ENCODE results near the gene PTPRJ.
"Not testable (repeated sequence)": the region's sequence is repeated elsewhere in the genome, so short reads cannot be mapped to it uniquely, and the experiment has no call there.

Gene PTPRJ

DNA sequence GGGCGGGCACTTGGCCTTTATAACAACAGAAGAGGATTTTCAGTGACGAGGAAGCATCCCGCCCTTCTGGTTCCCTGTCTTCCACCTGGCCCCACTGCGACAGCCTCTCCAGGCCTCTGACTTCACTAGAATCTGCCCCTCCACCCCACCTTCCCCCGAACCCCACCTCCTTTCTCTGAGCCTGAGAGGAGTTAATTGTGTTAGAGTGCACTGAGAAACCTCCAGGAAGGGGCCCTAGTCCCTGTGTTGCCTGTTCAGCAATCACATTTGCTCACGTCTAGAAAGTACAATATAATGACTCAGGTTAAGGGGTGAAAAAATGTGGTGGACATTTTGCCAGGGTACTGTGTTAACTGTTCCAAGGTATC is 38.8 kb downstream of the PTPRJ start:
- DNase-seq: no peak

DNA sequence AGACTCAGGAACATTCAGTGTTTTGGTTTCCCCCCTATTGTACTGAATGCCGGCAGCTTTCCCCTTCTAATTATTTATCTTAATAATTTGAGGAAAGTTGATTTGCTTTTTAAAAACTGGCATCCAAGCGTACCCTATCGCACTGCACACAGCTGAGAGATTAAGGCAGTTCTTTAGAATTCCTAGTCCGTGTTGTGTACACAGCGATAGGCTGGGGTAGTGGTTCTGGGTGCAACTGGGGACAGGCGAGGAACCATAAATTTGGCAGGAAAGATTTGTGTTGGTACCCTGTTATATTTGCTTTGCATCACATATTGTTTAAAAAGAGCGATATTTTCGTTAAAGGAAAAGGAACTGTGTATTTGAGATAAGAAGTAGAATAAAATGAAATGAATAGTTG is 39.2 kb downstream of the PTPRJ start:
- no peak for DNase-seq

DNA sequence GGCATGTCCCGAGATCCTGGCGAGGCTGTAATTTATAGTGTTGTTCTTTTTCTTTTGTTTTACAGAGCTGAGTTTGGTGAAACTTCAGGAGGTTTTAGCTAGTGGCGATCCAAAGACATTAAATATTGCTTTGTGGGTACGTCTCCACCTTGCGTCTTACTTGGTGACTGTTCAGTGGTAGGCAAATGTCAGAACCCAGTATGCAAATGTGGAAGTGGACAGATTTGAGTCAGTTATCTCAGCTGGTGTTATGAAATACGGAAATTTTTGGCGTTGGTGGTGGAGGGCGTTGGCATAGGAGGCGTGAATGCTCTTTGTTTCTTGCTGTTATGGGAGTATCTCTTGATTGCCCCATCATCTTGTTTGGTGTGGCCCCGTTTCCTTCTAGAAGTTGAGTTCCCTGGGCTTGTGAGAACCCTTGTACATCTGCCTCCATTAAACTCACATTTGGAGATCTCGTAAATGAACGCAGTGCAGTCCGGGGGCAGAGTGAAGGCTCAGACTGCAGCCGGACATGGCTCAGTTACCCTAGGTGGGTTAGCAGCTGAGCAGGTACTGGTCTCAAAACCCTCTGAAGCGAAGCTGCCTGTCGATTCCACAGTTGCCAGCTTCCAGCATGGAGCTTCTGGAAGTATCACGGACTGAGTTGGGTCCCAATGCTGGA is 39.9 kb downstream of the PTPRJ start:
- DNase-seq: no peak

DNA sequence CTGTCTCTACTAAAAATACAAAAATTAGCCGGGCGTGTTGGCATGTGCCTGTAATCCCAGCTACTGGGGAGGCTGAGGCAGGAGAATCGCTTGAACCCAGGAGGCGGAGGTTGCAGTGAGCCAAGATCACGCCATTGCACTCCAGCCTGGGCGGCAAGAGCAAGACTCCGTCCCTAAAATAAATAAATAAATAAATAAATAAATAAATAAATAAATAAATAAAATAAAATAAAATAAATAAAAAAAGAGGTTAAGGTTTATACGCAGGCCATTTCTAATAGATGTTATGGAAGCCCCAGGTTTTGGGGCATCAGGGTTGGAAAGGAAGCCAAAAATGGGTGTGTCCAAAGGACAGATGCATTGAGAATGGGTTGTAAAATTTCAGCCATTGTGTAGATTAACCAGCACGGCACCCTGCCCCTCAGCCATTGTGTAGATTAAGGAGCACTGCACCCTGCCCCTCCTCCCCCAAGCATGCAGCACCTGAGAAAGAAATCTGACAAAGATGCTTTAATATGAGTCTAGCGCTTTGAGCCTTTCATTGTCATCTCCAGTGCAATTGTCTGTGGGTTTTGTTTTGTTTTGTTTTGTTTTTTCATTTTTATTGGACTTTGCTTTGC is 41.0 kb downstream of the PTPRJ start:
- not testable (repeated sequence) for DNase-seq

DNA sequence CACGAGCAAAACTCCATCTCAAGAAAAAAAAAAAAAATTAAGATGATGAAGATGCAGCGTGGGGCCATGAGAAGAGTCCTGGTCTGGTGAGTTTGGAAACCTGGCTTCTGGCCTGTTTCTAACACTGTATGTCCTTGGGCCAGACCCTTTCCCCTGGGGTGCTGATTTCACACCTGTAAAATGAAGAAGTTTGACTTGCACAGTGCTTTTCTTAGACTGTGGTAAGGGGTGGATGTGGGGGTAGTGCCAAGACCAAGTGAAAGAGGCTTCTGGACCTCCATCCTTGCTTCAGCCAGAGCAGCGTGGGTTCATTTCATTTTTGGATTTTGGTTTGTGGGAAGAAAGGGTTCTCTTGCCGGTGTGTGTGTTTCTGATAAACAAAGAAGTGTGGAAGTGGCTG is 42.1 kb downstream of the PTPRJ start:
- no peak for DNase-seq

DNA sequence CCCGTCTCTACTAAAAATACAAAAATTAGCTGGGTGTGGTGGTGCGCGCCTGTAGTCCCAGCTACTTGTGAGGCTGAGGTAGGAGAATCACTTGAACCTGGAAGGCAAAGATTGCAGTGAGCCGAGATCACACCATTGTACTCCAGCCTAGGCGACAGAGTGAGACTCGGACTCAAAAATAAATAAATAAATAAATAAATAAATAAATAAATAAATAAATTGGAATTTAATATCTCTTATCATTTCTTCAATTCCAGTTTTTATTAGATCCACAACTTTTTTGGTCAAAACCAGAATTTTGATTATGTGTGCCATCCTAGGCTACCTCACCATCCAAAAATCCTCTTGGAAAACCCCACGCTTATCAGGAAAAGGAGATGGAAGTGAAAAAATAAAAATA is 43.2 kb downstream of the PTPRJ start:
- DNase-seq: not testable (repeated sequence)

DNA sequence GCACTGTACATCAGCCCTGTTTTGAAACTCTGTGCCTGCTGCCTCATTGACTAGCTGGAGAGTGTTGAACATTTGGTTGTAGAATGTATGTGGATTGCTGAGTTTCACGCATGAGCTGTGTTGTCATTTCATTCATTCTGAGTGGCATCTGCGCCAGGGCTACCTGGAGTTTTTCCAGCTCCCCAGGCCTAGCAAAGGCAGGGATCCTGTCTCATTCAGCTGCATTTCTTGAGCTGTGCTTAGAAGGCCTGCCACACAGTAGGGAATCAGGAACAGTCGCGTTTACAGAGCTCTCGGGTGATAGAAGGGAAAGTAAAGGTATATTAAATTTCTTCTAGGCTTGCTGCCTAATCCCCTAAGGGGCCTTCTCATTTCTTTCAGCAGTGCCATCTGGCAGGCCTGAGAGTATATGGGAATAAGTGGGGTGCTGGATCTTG is 44.3 kb downstream of the PTPRJ start:
- no peak for DNase-seq

DNA sequence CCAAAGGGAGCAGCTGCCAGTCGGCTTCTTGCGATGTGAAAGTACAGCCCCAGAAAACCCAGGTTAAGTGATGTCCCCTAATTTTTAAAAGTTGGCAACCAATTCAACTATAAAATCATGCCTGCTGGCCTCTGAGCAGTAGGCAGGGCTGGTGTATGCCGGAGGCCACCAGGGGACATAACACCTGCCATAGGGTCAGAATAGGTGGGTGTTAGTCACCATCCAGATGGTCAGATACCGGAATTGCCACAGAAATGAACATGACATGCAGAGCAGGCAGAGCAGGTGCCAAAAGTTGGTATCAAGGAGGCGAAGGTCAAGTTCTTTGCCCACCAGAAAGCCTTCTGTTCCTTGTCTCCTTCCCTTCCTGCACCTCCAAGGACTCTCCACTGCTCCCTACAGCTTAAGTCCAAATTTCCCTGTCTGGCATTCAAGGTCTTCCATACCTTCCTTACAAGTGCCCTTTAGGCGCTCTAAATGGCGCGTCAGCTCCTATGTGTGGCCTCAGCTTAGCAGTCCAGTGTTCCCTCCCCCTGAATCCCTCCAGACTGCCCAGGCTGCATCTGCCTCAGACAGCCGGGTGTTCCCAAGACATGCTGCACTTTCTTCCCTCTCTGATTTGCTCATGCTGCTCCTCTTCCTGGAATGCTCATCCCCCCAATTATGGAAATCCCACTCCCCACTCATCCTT is 45.1 kb downstream of the PTPRJ start:
- DNase-seq: no peak

DNA sequence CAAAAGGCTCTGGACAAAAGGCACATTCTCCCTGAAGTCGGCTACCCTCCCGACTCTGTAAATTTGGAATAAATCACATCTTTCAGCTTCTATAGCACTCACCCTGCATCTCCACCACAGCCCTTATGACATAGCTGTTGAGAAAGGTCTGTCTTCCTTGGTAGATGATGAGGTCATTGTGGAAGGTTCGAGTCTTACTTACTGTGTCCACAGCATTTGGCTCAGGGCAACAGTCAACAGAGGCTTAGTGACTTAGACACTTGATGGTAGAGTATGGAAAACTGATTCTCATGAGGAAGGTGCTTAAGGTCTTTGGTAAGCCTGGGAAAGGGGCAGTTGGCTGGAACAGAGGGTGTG is 45.6 kb downstream of the PTPRJ start:
- no peak for DNase-seq

DNA sequence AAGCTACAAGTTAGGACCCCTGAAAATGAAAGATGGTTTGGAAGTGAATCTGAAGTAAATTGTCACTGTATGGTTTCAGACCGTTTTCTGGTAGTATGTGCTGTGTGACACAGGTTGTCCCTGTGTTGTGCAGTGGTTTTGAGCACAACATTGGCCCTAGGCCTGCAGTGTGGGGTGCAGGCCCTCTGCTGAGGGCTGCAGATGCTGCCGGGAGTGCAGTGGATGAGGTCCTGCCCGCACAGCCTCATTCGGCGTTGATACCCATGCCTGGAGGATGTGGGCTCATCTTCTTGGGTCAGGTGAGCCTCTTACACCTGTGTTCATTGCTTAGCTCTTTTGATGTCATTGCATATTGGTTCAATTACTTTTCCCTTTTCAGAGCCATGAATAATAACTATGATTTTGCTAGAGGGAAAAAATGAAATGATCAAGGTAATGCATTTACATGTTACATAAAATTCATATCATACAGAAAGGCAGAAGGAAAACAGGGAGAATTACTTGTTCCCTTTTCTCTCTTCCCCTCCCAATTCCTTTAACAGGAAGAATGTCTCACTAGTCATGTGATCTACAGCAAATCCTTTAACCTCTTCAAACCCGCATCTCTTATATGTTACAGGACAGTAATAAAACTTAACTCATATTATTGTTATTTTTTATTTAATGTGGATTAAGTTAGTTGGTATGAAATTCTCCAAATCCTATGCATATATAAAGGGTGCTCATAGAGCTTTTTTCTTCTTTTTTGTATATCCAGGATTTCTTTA is 48.7 kb downstream of the PTPRJ start:
- no peak for DNase-seq

DNA sequence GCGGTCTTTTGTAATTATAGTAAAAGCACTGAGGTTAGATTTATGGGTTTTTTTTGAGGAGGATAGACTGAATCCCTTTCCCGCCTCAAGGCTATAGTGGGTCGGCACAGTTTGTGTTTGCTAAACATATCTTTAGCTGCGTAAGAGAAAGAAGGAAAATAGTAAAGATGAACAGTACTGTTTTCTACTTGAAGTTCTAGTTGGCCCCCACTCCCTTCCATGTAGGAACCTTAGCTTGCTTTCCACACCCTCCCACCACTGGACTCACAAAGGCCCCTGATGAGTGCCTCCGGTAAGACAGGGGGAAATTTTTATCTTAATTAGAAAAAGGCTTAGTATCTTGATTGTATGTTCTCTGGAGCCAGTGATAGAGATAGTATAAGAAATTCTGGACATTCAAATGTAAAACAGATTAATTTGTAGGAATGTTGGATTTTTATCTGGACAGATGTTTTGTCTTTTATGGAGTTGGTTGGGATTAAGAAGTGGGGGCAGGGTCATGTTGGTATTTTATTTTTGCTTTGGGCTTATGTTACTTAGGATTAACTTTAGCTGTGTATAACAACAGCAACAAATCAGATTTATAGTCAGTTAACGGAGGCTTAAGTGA is 49.4 kb downstream of the PTPRJ start:
- no peak for DNase-seq

DNA sequence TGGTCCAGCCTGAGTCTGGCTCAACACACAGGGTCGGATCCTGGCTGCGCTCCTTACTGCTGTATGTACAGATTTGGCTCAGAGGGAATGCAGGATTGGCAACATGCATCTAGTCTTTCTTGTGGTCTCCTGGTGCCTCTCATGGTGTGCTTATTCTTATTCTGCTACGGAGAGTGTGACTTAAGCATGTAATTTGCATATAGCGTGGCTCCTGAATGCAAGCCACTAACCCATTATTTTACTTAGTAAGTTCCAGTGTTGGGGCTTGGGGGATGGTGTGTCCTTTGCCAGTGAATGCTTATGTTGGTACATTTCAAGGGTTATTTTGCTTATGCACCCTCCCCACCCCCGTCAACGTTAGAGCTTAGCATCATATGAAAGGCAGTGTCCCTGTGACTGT is 51.2 kb downstream of the PTPRJ start:
- DNase-seq: no peak

DNA sequence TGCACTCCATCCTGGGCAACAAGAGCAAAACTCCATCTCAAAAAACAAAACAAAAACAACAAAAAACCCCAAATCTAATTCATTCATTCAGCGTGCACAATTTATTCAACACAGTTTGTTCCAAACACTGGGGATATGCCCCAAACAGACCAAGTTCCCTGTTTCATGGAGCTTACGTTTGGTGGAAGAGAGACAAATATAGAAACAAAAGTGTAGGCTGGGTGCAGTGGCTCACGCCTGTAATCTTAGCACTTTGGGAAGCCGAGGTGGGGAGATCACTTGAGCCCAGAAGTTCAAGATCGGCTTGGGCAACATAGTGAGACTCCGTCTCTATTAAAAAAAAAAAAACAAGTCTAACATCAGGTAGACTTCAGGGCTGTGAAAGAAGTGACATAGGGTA is 52.4 kb downstream of the PTPRJ start:
- no peak for DNase-seq

DNA sequence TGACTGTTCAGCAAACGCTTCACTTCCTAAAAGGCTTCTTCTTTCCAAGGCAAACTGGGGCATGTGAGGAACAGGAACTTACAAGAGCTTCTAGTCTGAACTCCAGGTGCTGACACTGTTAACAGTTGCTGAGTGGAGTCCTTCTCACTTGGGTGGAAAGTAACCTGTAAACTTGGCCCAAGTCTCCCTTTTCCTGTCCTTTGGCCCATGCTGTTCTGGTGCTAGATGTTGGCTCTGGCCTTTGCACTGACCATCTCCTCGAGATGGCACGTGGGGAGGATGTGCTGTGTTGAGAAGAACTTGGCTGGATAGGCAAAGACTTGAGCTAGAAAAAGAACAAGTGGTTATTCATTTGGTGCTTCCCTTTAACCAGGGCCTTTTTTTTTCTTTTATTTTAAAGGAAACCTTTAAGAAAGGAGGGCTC is 53.6 kb downstream of the PTPRJ start:
- DNase-seq: no peak

DNA sequence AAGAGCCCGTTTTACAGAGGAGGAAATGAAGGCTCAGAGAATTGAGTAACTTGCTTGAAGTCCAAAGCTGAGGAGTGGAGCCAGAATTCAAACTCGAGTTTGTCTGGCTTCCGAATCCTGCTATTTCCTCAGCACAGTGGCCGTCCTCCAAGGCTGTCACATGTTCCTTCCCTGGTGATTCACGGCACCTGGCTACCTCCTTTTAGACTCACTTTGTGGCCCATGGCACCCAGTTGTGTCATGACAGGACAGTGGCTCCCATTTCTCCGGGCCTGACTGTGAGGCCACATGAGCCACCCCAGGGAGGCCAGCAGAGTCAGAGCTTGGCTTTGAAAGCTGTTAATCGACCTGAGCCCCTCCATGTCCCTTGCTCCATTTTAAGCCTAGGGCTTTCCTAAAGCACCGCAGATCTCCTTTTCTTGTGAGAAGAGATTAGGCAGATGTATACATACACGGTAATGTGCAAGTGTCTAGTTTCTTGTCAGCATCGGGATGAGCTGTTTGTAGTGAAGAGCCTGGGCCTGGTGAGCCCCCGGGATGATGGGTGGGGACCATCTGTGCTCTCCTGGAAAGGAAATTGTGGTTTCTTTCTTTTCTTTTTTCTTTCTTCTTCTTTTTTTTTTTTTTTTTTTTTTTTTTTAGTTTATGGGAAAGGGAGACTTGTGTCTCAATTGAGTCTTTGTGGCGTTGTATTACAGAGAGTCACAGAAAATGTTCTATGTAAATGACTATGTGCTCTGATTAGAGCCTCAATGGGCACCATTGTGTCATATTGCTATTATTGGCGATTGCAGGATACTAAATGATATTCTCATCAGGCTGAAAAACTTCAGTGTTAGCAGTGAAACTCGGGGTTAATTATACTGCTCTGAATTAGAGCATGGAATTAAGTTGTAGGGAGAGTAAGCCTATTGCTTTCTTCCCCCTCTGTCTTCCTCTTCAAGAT is 54.8 kb downstream of the PTPRJ start:
- no peak for DNase-seq

DNA sequence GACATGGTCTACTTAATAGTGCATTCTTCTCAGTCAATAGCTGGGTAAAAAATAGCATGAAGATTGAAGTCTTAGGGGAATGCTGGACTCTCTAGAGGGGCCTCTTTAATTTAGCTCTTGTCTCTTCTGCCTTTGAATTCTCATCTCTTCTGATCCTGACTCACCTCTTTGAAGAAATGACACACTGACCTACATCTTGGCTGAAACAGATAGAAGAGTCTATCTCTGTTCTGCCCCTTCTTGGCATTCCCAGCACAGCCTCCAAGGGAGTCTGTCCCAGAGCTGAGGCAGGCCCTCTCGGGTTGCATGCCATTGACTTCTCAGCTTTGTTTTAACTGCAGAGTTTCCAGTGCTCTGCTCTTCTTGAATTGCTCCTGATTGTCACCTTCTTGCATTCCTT is 55.7 kb downstream of the PTPRJ start:
- no peak for DNase-seq

DNA sequence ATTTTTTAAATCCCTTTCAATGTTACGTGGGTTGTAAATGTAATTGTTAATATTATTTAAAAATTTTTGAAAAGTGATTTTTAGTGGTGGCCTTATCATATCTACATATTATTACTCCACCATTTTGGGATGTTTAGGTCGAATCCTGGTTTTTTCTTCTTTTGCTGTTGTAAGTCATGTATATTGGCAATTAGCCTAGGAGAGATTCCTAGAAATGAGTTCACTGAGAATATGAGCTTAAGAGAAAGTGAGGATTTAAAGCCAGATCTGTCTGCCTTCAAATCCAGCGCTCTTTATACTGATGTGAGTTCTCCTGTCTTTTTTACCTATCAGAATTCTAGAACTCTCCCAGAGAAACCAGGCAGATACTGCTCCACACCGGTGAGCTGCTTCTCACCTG is 56.1 kb downstream of the PTPRJ start:
- DNase-seq: no peak

DNA sequence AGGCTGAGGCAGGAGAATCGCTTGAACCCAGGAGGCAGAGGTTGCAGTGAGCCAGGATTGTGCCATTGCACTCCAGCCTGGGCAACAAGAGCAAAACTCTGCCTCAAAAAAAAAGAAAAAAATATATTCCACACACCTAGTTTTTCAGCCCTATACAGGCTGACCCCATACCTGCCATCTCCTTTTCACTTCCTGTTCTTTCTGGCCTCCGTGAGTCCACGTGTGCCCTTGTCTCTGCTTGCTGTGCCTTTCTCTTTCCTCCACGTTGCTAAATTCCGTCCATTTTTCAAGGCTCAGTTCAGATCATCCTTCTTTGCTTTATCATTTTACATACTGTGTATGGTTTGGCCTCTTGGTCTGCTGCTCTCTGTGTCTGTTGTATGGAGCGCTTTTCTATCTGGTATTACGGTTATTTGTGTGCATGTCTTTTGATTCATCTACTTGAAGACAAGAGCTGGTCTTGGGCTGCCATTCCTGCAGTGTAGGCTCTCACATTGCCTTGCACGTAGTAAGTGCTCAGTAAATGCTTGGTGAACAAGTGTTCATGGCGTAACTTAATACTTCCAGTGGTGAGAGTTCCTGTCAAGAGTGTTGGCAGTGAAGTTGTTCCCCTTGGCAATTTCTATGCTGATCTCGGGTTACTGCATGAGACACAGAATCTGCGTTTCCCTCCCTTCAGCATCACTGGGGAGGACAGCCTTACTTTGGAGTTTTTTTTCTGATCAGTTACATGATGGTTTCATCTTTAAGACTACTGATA is 57.5 kb downstream of the PTPRJ start:
- no peak for DNase-seq

DNA sequence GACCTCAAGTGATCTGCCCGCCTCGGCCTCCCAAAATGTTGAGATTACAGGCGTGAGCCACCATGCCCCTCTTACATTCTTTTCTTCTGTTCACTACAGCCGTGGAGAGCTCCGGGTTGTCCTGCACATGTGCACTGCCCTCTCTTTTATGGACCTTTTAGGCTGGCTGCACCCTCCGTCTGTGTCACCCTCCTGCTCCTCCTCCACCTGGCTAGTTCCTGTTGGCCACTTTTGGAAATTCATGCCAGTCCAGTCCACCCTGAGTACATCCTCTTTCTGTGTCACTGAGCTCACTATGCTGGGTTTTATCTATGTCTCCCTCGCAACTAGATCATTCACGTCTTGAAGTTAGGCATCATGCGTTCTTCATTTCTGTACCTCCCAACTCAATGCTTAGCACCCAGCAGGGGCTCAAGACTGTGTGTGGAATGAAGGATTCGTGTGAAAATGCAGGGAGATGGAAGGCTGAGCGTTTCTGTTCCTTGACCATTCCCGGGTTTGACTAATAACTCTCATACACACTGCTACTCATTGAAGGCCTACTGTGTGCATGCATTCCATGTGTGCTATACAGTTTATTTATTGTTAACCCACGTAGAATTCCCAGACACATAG is 60.6 kb downstream of the PTPRJ start:
- DNase-seq: no peak

DNA sequence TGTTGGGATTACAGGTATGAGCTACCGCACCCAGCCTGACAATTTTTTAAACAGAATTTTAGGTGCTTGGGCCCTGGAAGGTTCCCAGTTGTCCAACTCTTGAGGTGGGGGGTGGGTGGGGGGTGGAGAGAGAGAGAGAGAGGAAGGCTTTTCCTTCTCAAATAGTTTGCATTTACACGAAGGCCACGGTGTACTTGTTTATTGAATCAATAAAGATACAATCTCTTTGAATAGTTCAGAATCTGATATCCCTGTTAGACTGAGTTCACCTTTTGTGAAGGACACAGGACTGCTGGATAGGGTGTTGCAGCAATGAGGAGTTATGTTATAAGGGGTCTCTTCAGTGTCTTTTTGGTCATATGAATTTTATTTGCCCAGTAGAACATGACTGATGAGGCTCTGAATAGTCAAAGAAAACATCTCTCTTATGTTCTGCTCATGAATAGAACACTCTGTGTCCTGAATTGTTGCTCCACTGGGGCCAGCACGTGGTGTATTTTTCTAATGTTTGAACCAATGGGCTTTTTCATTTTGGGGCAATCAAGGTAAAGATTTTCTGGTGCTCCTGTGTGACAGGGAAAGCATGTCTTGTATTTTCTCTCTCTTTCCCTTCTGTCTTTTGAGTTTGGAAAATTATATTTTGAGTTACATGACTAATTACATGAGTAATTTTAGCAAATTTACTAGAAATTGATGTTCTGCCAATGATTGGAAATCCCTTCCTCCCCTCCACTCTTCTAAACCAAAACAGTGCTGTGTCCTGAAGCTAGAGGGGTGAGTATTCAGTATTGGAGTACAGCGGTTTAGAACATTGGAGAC is 61.7 kb downstream of the PTPRJ start:
- DNase-seq: no peak

Measured in COR-L47 (cell line).